Caco-2 (cell line): ENCODE results near the gene GNPTAB. TPM values are rescaled to one million over a fixed set of nuclear protein-coding genes. Genes with fewer than 3 reads are reported as not detected.

ENCODE experiments used
- BruUV-seq: library from RNA; stranded (reverse); fragments of 400-500 nt; replicated peaks from 2 replicates; lab custom pipeline; 2021; lab: Mats Ljungman, UMichigan
- CTCF ChIA-PET: fragments of 300-600 bp; sonication (Branson Sonifier 250); formaldehyde crosslinking; loops from one replicate; lab custom pipeline; 2022; ENCODE audit warnings: antibody characterized with exemption; lab: Charles Lee
- POLR2A ChIA-PET: fragments of 300-600 bp; sonication (Branson Sonifier 250); formaldehyde crosslinking; loops from one replicate; lab custom pipeline; 2022; ENCODE audit warnings: antibody characterized with exemption; lab: Charles Lee
- DNase-seq, 2 experiments: peaks; one replicate each; pipeline versions ENCODE4 v3.0.0 to v3.0.0-alpha.2; 2020 to 2022
- H3K27me3 ChIP-seq: replicated peaks from 2 replicates; pipeline ENCODE4 v1.6.0; 2011; ENCODE audit warnings: low read length; ENCODE audit not compliant: control insufficient read depth, insufficient read depth
- H3K36me3 ChIP-seq: 2 replicates; pipeline ENCODE4 v1.5.1; 2011; ENCODE audit warnings: low read length; ENCODE audit not compliant: control insufficient read depth, insufficient read depth
- H3K4me1 ChIP-seq: fragments of 250-450 bp; sonication (Bioruptor Pico); 2 replicates; pipeline ENCODE4 v1.5.1; 2020; ENCODE audit warnings: mild to moderate bottlenecking
- H3K4me3 ChIP-seq: 2 replicates; pipeline ENCODE4 v1.5.1; 2011; ENCODE audit warnings: low read depth, mild to moderate bottlenecking, control low read depth, low read length
- H3K9me3 ChIP-seq: fragments of 250-450 bp; sonication (Bioruptor Pico); 2 replicates; pipeline ENCODE4 v1.5.1; 2020; ENCODE audit warnings: mild to moderate bottlenecking, moderate library complexity
- H3K27ac Mint-ChIP-seq: one replicate; pipeline ENCODE4 v1.8.0; 2022; ENCODE audit warnings: mixed read lengths; ENCODE audit not compliant: unreplicated experiment
- H3K27me3 Mint-ChIP-seq: one replicate; pipeline ENCODE4 v1.8.0; 2022; ENCODE audit warnings: mixed read lengths; ENCODE audit not compliant: insufficient read depth, unreplicated experiment
- H3K36me3 Mint-ChIP-seq: one replicate; pipeline ENCODE4 v1.8.0; 2022; ENCODE audit warnings: mild to moderate bottlenecking, mixed read lengths; ENCODE audit not compliant: insufficient read depth, unreplicated experiment
- H3K4me1 Mint-ChIP-seq: one replicate; pipeline ENCODE4 v1.8.0; 2022; ENCODE audit warnings: low read depth, mixed read lengths; ENCODE audit not compliant: unreplicated experiment
- H3K4me3 Mint-ChIP-seq: one replicate; pipeline ENCODE4 v1.8.0; 2022; ENCODE audit warnings: mild to moderate bottlenecking, moderate library complexity, mixed read lengths; ENCODE audit not compliant: unreplicated experiment
- H3K9me3 Mint-ChIP-seq: one replicate; pipeline ENCODE4 v1.8.0; 2022; ENCODE audit warnings: mixed read lengths; ENCODE audit not compliant: unreplicated experiment
- CTCF ChIP-seq, 2 experiments: fragments of 200-600 bp in 1 of 2; IDR thresholded peaks; 1 replicate in 1 of 2; 2 replicates in 1 of 2; pipeline versions ENCODE4 v1.5.1 to v1.8.0; 2011 to 2022; ENCODE audit warnings: antibody characterized with exemption in 1 of 2, control low read depth in 1 of 2, inconsistent platforms in 1 of 2, low read depth in 1 of 2, low read length in 1 of 2, mild to moderate bottlenecking in 1 of 2, moderate library complexity in 1 of 2; ENCODE audit not compliant: insufficient read depth in 1 of 2, severe bottlenecking in 1 of 2, unreplicated experiment in 1 of 2
- intact Hi-C: fragments of 100-400 bp; cut with micrococcal nuclease; formaldehyde crosslinking; loops from one replicate; pipeline ENCODE4 v1.10.0; 2022; ENCODE audit not compliant: unreplicated experiment
- total RNA-seq: library from RNA; stranded (reverse); gene quantifications from 2 replicates; pipeline ENCODE4 v1.2.3, GENCODE V29; 2022

The GNPTAB gene
- total RNA-seq, 1 experiment from 2014 or later, result 39.1 TPM

GRCh38 chr12:101767537-101767936 is 63.2 kb downstream of the GNPTAB start:
- intact Hi-C loops, result no loop called here
- Histone ChIP-seq H3K27me3 (no peaks in the 10 kb centered on the region), H3K4me3 (no peak overlapping the region), H3K4me1 (no peaks in the 10 kb centered on the region), H3K36me3 (no peaks in the 10 kb centered on the region), H3K9me3 (no peaks in the 10 kb centered on the region)
- no peak for DNase-seq
- no peak overlapping the region for H3K27ac Mint-ChIP-seq
- peaks cover 16% of the 10 kb centered on the region for H3K4me1 Mint-ChIP-seq
- H3K9me3 Mint-ChIP-seq, result no peaks in the 10 kb centered on the region
- H3K36me3 Mint-ChIP-seq, result peaks cover 19% of the 10 kb centered on the region
- H3K27me3 Mint-ChIP-seq, result no peaks in the 10 kb centered on the region
- BruUV-seq, result no TSS peak
- POLR2A ChIA-PET, result no interaction called here
- TF ChIP-seq CTCF (IDR thresholded peaks at IDR 0.05; ENCODE audit: insufficient read depth in 1 of 2, low read depth in 1 of 2, low read length in 1 of 2, severe bottlenecking in 1 of 2, unreplicated experiment in 1 of 2), result no peak
- CTCF ChIA-PET, result no interaction called here
- H3K4me3 Mint-ChIP-seq, result no peak overlapping the region

GRCh38 chr12:101764051-101764792 is 66.5 kb downstream of the GNPTAB start:
- no peaks in the 10 kb centered on the region for H3K27me3 Mint-ChIP-seq
- BruUV-seq, result TSS peak; percentile 79
- H3K4me3 Mint-ChIP-seq, result no peak overlapping the region
- intact Hi-C loops, result no loop called here
- ChIA-PET POLR2A (no interaction called here), CTCF (no interaction called here)
- no peaks in the 10 kb centered on the region for H3K27me3 ChIP-seq
- no peak for TF ChIP-seq CTCF (IDR thresholded peaks at IDR 0.05; ENCODE audit: insufficient read depth in 1 of 2, low read depth in 1 of 2, low read length in 1 of 2, severe bottlenecking in 1 of 2, unreplicated experiment in 1 of 2)
- H3K4me1 ChIP-seq, result no peaks in the 10 kb centered on the region
- H3K9me3 ChIP-seq, result no peaks in the 10 kb centered on the region
- H3K4me1 Mint-ChIP-seq, result peaks cover 12% of the 10 kb centered on the region
- no peaks in the 10 kb centered on the region for H3K9me3 Mint-ChIP-seq
- H3K36me3 ChIP-seq, result no peaks in the 10 kb centered on the region
- no peak for DNase-seq
- H3K27ac Mint-ChIP-seq, result no peak overlapping the region
- H3K36me3 Mint-ChIP-seq, result peaks cover 10% of the 10 kb centered on the region
- H3K4me3 ChIP-seq, result no peak overlapping the region

GRCh38 chr12:101763246-101763931 is 67.4 kb downstream of the GNPTAB start:
- no peaks in the 10 kb centered on the region for H3K4me1 ChIP-seq
- DNase-seq, result no peak
- Mint-ChIP-seq H3K27me3 (no peaks in the 10 kb centered on the region), H3K27ac (no peak overlapping the region), H3K36me3 (peaks cover 5% of the 10 kb centered on the region), H3K4me1 (peaks cover 6% of the 10 kb centered on the region), H3K9me3 (no peaks in the 10 kb centered on the region), H3K4me3 (no peak overlapping the region)
- H3K36me3 ChIP-seq, result no peaks in the 10 kb centered on the region
- CTCF ChIA-PET, result no interaction called here
- H3K27me3 ChIP-seq, result no peaks in the 10 kb centered on the region
- no peak for TF ChIP-seq CTCF (IDR thresholded peaks at IDR 0.05; ENCODE audit: insufficient read depth in 1 of 2, low read depth in 1 of 2, low read length in 1 of 2, severe bottlenecking in 1 of 2, unreplicated experiment in 1 of 2)
- BruUV-seq, result no TSS peak
- no peaks in the 10 kb centered on the region for H3K9me3 ChIP-seq
- intact Hi-C loops, result no loop called here
- H3K4me3 ChIP-seq, result no peak overlapping the region
- POLR2A ChIA-PET, result no interaction called here
